Measurements from ENCODE around the gene AMN1.
"Not testable (repeated sequence)": the region's sequence is repeated elsewhere in the genome, so short reads cannot be mapped to it uniquely, and the experiment has no call there.

AMN1 gene

GRCh38 chr12:31732926-31733548 is 4.2 kb upstream of the AMN1 start:
- no peak for DNase-seq

GRCh38 chr12:31731203-31731602 is 2.4 kb upstream of the AMN1 start:
- DNase-seq = not testable (repeated sequence)

- DNase-seq = no peak
Measured at GRCh38 chr12:31729705-31730104, 884 bp upstream of the AMN1 start.

- peak; percentile 38 for DNase-seq
Measured at GRCh38 chr12:31728289-31728916, 418 bp downstream of the AMN1 start.

- DNase-seq = no peak
Measured at GRCh38 chr12:31727192-31727591, 1.6 kb downstream of the AMN1 start.

- DNase-seq = no peak
Measured at GRCh38 chr12:31726575-31726974, 2.2 kb downstream of the AMN1 start.

GRCh38 chr12:31724557-31724956 is 4.3 kb downstream of the AMN1 start:
- DNase-seq = no peak

GRCh38 chr12:31722580-31722979 is 6.2 kb downstream of the AMN1 start:
- DNase-seq = no peak

- not testable (repeated sequence) for DNase-seq
Measured at GRCh38 chr12:31718542-31719198, 10.2 kb downstream of the AMN1 start.

- not testable (repeated sequence) for DNase-seq
Measured at GRCh38 chr12:31716998-31717397, 11.8 kb downstream of the AMN1 start.

- peak; percentile 38 for DNase-seq
Measured at GRCh38 chr12:31715283-31715825, 13.5 kb downstream of the AMN1 start.

- DNase-seq = no peak
Measured at GRCh38 chr12:31714406-31715271, 14.2 kb downstream of the AMN1 start.

GRCh38 chr12:31712877-31713276 is 15.9 kb downstream of the AMN1 start:
- no peak for DNase-seq

- DNase-seq = no peak
Measured at GRCh38 chr12:31710021-31710818, 18.6 kb downstream of the AMN1 start.

GRCh38 chr12:31708118-31708517 is 20.7 kb downstream of the AMN1 start:
- not testable (repeated sequence) for DNase-seq

- DNase-seq = no peak
Measured at GRCh38 chr12:31705621-31706020, 23.2 kb downstream of the AMN1 start.

- DNase-seq = no peak
Measured at GRCh38 chr12:31702047-31702446, 26.8 kb downstream of the AMN1 start.

- DNase-seq = not testable (repeated sequence)
Measured at GRCh38 chr12:31689921-31690320, 38.9 kb downstream of the AMN1 start.

- peak; percentile 27 for DNase-seq
Measured at GRCh38 chr12:31687101-31687527, 41.7 kb downstream of the AMN1 start.

- no peak for DNase-seq
Measured at GRCh38 chr12:31685801-31686200, 43.0 kb downstream of the AMN1 start.

- DNase-seq = peak; percentile 79
Measured at GRCh38 chr12:31682136-31682962, 46.5 kb downstream of the AMN1 start.

All from CD4-positive, alpha-beta T cell treated with Interleukin-15 for 1 hour (primary cell).